RWPE2 (cell line): ENCODE data around the gene RNU1-2.
"Not testable (repeated sequence)": the region's sequence is repeated elsewhere in the genome, so short reads cannot be mapped to it uniquely, and the experiment has no call there.

Experiments
- ATAC-seq: fragments of 200-7000 bp; cut with Tn5 transposase; 3 replicates; pipeline ENCODE4 v1.9.1; 2021; ENCODE audit warnings: low read depth
- DNase-seq: peaks from one replicate; pipeline ENCODE4 v3.0.0-alpha.2; 2020; ENCODE audit warnings: low spot score
- H3K27ac ChIP-seq: fragments of 450-650 bp; 2 replicates; pipeline ENCODE4 v1.5.1; 2017; ENCODE audit warnings: mild to moderate bottlenecking; ENCODE audit not compliant: poor library complexity, severe bottlenecking
- H3K27me3 ChIP-seq: fragments of 250-450 bp; sonication (Bioruptor Pico); 2 replicates; pipeline ENCODE4 v1.5.1; 2021; ENCODE audit warnings: mild to moderate bottlenecking, moderate library complexity; ENCODE audit not compliant: insufficient read depth, poor library complexity, severe bottlenecking
- H3K36me3 ChIP-seq: fragments of 250-450 bp; sonication (Bioruptor Pico); 2 replicates; pipeline ENCODE4 v1.5.1; 2020; ENCODE audit warnings: low read depth, mild to moderate bottlenecking, moderate library complexity
- H3K4me1 ChIP-seq: fragments of 250-450 bp; sonication (Bioruptor Pico); 2 replicates; pipeline ENCODE4 v1.5.1; 2021; ENCODE audit warnings: mild to moderate bottlenecking, moderate library complexity; ENCODE audit not compliant: insufficient read depth, poor library complexity, severe bottlenecking
- H3K4me3 ChIP-seq: fragments of 250-450 bp; sonication (Bioruptor Pico); 2 replicates; pipeline ENCODE4 v1.5.1; 2021; ENCODE audit warnings: mild to moderate bottlenecking, moderate library complexity; ENCODE audit not compliant: severe bottlenecking
- H3K9me3 ChIP-seq: fragments of 250-450 bp; sonication (Bioruptor Pico); 2 replicates; pipeline ENCODE4 v1.5.1; 2021; ENCODE audit warnings: mild to moderate bottlenecking, moderate library complexity; ENCODE audit not compliant: severe bottlenecking
- TF ChIP-seq, protein P1 (sequence below): fragments of 450-650 bp; IDR thresholded peaks from one replicate; pipeline ENCODE4 v1.5.1; 2017; ENCODE audit warnings: mild to moderate bottlenecking, moderate library complexity; ENCODE audit not compliant: poor library complexity, severe bottlenecking

The RNU1-2 gene

DNA sequence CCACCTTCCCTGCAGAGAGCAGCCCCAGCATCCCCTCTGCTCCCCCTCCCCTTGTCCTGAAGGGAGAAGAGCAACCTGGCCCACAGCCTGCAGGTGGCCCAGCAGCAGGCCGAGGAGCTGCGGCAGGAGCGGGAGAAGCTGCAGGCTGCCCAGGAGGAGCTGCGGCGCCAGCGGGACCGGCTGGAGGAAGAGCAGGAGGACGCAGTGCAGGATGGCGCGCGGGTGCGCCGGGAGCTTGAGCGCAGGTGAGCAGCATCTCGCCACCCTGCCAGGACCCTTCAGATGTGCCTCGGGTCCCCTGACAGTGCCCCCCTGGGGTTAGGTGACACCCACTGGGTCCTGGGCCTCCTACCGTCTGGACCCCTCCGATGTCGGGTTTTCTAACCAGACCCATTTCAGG is 48.3 kb downstream of the RNU1-2 start:
- no peaks in the 10 kb centered on the region for H3K9me3 ChIP-seq
- TF ChIP-seq, protein P1, sequence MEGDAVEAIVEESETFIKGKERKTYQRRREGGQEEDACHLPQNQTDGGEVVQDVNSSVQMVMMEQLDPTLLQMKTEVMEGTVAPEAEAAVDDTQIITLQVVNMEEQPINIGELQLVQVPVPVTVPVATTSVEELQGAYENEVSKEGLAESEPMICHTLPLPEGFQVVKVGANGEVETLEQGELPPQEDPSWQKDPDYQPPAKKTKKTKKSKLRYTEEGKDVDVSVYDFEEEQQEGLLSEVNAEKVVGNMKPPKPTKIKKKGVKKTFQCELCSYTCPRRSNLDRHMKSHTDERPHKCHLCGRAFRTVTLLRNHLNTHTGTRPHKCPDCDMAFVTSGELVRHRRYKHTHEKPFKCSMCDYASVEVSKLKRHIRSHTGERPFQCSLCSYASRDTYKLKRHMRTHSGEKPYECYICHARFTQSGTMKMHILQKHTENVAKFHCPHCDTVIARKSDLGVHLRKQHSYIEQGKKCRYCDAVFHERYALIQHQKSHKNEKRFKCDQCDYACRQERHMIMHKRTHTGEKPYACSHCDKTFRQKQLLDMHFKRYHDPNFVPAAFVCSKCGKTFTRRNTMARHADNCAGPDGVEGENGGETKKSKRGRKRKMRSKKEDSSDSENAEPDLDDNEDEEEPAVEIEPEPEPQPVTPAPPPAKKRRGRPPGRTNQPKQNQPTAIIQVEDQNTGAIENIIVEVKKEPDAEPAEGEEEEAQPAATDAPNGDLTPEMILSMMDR: no peak
- ATAC-seq: no peak
- DNase-seq: peak; percentile 78
- H3K27ac ChIP-seq: no peak overlapping the region
- H3K36me3 ChIP-seq: no peaks in the 10 kb centered on the region; the same call in 1 of the 2 replicates
- H3K27me3 ChIP-seq: no peaks in the 10 kb centered on the region
- H3K4me1 ChIP-seq: peaks cover 10% of the 10 kb centered on the region
- H3K4me3 ChIP-seq: no peak overlapping the region

DNA sequence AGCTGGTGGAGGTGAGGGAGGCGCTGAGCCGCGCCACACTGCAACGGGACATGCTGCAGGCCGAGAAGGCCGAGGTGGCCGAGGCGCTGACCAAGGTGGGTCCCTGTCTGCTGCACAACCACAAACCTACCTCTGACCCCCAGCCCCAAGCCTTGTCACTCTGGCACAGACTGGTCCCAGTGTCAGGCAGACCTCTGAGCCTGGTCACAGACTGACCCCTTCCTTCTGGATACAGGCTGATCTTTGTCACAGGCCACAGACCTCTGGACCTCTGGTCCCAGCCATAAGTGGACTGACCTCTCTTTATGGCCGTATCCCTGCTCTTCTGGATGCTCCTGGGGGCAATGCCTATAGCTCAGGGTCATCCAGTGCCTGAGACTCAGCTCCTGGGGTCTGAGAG is 49.7 kb downstream of the RNU1-2 start:
- not testable (repeated sequence) for ATAC-seq, H3K27me3 ChIP-seq, H3K4me3 ChIP-seq, H3K9me3 ChIP-seq, H3K27ac ChIP-seq, DNase-seq, H3K36me3 ChIP-seq
- H3K4me1 ChIP-seq: peaks cover 19% of the 10 kb centered on the region
